ENCODE measurements around the gene ADRA1B.

ADRA1B gene

GRCh38 chr5:159915904-159916840 is at the start of gene ADRA1B:
TSS of gene ADRA1B (plus strand) at chr5:159916482. CDS start at chr5:159916906, 424 bp downstream.
- Histone ChIP-seq H3K4me3 (ENCODE audit: low read length) (no peak within 1 kb of the TSS), H3K36me3 (ENCODE audit: control insufficient read depth, insufficient read depth, low read length) (no peaks in the 10 kb centered on the region), H3K27me3 (ENCODE audit: control insufficient read depth, insufficient read depth, low read length) (peaks cover 35% of the 10 kb centered on the region), H3K9ac (ENCODE audit: low read length) (no peak within 1 kb of the TSS), H3K9me3 (ENCODE audit: control insufficient read depth, low read length) (no peaks in the 10 kb centered on the region), H3K4me1 (ENCODE audit: control insufficient read depth, insufficient read depth, low read length) (no peaks in the 10 kb centered on the region)

- H3K9me3 ChIP-seq (ENCODE audit: control insufficient read depth, low read length), result no peaks in the 10 kb centered on the region
- H3K27me3 ChIP-seq (ENCODE audit: control insufficient read depth, insufficient read depth, low read length), result no peaks in the 10 kb centered on the region
Observed at GRCh38 chr5:159873680-159874079, 42.6 kb upstream of the ADRA1B start.

DNA sequence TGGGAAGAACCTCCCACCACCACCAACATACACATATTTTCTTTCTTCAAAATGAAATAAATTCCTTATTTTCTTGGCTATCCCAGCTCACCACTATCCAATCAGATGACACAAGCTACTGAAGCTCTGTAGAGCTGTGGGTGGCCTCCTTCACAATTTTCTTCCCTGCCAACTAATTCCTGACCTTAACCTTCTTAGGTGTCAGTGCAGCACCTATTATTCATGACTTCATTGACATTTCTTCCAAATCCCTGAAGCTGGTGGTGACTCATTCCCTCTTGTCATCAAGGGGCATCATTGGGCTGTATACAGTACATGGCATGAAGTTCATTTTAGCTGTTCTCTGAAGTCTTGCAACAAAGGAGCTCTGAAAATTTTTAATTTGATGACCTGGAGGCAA is 42.0 kb upstream of the ADRA1B start:
- Histone ChIP-seq H3K9me3 (ENCODE audit: control insufficient read depth, low read length) (no peaks in the 10 kb centered on the region), H3K4me3 (ENCODE audit: low read length) (no peak overlapping the region), H3K9ac (ENCODE audit: low read length) (no peak overlapping the region), H3K27me3 (ENCODE audit: control insufficient read depth, insufficient read depth, low read length) (no peaks in the 10 kb centered on the region), H3K36me3 (ENCODE audit: control insufficient read depth, insufficient read depth, low read length) (no peaks in the 10 kb centered on the region), H3K4me1 (ENCODE audit: control insufficient read depth, insufficient read depth, low read length) (no peaks in the 10 kb centered on the region)

More at GRCh38 chr5:159873680-159874079, 42.6 kb upstream of the ADRA1B start:
- Histone ChIP-seq H3K9ac (ENCODE audit: low read length) (no peak overlapping the region), H3K4me3 (ENCODE audit: low read length) (no peak overlapping the region), H3K4me1 (ENCODE audit: control insufficient read depth, insufficient read depth, low read length) (no peaks in the 10 kb centered on the region), H3K36me3 (ENCODE audit: control insufficient read depth, insufficient read depth, low read length) (no peaks in the 10 kb centered on the region)

GRCh38 chr5:159877016-159877415 is 39.3 kb upstream of the ADRA1B start:
- H3K4me1 ChIP-seq (ENCODE audit: control insufficient read depth, insufficient read depth, low read length), result no peaks in the 10 kb centered on the region
- no peaks in the 10 kb centered on the region for H3K36me3 ChIP-seq (ENCODE audit: control insufficient read depth, insufficient read depth, low read length)
- no peaks in the 10 kb centered on the region for H3K27me3 ChIP-seq (ENCODE audit: control insufficient read depth, insufficient read depth, low read length)
- H3K9me3 ChIP-seq (ENCODE audit: control insufficient read depth, low read length), result no peaks in the 10 kb centered on the region
- no peak overlapping the region for H3K4me3 ChIP-seq (ENCODE audit: low read length)
- no peak overlapping the region for H3K9ac ChIP-seq (ENCODE audit: low read length)

- H3K27me3 ChIP-seq (ENCODE audit: control insufficient read depth, insufficient read depth, low read length), result no peaks in the 10 kb centered on the region
- H3K4me3 ChIP-seq (ENCODE audit: low read length), result no peak overlapping the region
- no peaks in the 10 kb centered on the region for H3K4me1 ChIP-seq (ENCODE audit: control insufficient read depth, insufficient read depth, low read length)
- no peaks in the 10 kb centered on the region for H3K9me3 ChIP-seq (ENCODE audit: control insufficient read depth, low read length)
- no peaks in the 10 kb centered on the region for H3K36me3 ChIP-seq (ENCODE audit: control insufficient read depth, insufficient read depth, low read length)
- H3K9ac ChIP-seq (ENCODE audit: low read length), result no peak overlapping the region
Observed at GRCh38 chr5:159877894-159878448, 38.3 kb upstream of the ADRA1B start.

- Histone ChIP-seq H3K4me1 (ENCODE audit: control insufficient read depth, insufficient read depth, low read length) (no peaks in the 10 kb centered on the region), H3K9ac (ENCODE audit: low read length) (no peak overlapping the region), H3K36me3 (ENCODE audit: control insufficient read depth, insufficient read depth, low read length) (no peaks in the 10 kb centered on the region), H3K9me3 (ENCODE audit: control insufficient read depth, low read length) (no peaks in the 10 kb centered on the region), H3K4me3 (ENCODE audit: low read length) (no peak overlapping the region), H3K27me3 (ENCODE audit: control insufficient read depth, insufficient read depth, low read length) (no peaks in the 10 kb centered on the region)
Observed at GRCh38 chr5:159878988-159879471, 37.3 kb upstream of the ADRA1B start.

- no peak overlapping the region for H3K9ac ChIP-seq (ENCODE audit: low read length)
- H3K36me3 ChIP-seq (ENCODE audit: control insufficient read depth, insufficient read depth, low read length), result no peaks in the 10 kb centered on the region
- H3K27me3 ChIP-seq (ENCODE audit: control insufficient read depth, insufficient read depth, low read length), result no peaks in the 10 kb centered on the region
- H3K9me3 ChIP-seq (ENCODE audit: control insufficient read depth, low read length), result no peaks in the 10 kb centered on the region
- H3K4me1 ChIP-seq (ENCODE audit: control insufficient read depth, insufficient read depth, low read length), result no peaks in the 10 kb centered on the region
- H3K4me3 ChIP-seq (ENCODE audit: low read length), result no peak overlapping the region
Observed at GRCh38 chr5:159880676-159881075, 35.6 kb upstream of the ADRA1B start.

DNA sequence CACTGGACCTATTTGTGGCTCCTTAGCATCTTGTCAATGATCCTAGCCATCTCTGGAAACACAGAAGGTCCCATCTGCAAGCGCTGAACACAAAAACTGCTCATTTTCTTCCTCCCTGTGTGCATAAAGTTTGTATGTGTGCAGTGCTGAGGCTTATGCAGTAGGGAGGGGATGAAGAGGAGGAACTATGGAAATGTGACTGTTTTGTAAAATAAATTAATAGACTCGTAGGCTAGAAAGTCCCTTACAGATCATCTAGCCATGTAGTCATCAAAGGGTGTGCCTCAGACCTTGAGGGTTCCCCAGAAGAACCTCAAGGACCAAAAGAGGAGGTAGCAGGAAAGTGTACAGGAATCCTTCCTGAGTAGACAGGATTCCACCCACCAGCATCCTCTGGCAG is 34.3 kb upstream of the ADRA1B start:
- Histone ChIP-seq H3K27me3 (ENCODE audit: control insufficient read depth, insufficient read depth, low read length) (no peaks in the 10 kb centered on the region), H3K36me3 (ENCODE audit: control insufficient read depth, insufficient read depth, low read length) (no peaks in the 10 kb centered on the region), H3K9ac (ENCODE audit: low read length) (no peak overlapping the region), H3K9me3 (ENCODE audit: control insufficient read depth, low read length) (no peaks in the 10 kb centered on the region), H3K4me1 (ENCODE audit: control insufficient read depth, insufficient read depth, low read length) (no peaks in the 10 kb centered on the region), H3K4me3 (ENCODE audit: low read length) (no peak overlapping the region)

DNA sequence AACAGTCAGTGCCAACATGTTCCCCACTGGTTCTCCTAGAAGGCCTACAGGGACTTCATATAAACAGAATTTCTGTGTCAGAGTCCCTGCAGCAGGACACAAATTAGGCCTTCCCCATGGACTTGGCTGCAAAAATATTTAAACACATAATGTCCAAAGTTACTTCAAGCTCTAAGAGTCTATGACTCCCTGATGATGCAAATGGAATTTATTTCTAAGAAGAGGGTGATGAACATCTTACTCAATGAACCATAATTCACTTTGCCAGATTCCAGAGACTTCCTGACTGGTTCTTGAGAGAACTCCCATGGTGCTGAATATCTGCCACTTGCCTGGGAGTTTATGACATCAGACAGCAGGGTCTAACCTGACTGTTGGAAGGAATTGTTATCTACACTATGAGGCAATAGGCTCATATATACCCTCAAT is 32.7 kb upstream of the ADRA1B start:
- no peaks in the 10 kb centered on the region for H3K9me3 ChIP-seq (ENCODE audit: control insufficient read depth, low read length)
- no peaks in the 10 kb centered on the region for H3K36me3 ChIP-seq (ENCODE audit: control insufficient read depth, insufficient read depth, low read length)
- no peaks in the 10 kb centered on the region for H3K4me1 ChIP-seq (ENCODE audit: control insufficient read depth, insufficient read depth, low read length)
- no peak overlapping the region for H3K9ac ChIP-seq (ENCODE audit: low read length)
- H3K4me3 ChIP-seq (ENCODE audit: low read length), result no peak overlapping the region
- H3K27me3 ChIP-seq (ENCODE audit: control insufficient read depth, insufficient read depth, low read length), result no peaks in the 10 kb centered on the region

GRCh38 chr5:159884917-159885620 is 31.2 kb upstream of the ADRA1B start:
- H3K4me3 ChIP-seq (ENCODE audit: low read length), result no peak overlapping the region
- no peaks in the 10 kb centered on the region for H3K4me1 ChIP-seq (ENCODE audit: control insufficient read depth, insufficient read depth, low read length)
- H3K36me3 ChIP-seq (ENCODE audit: control insufficient read depth, insufficient read depth, low read length), result no peaks in the 10 kb centered on the region
- H3K27me3 ChIP-seq (ENCODE audit: control insufficient read depth, insufficient read depth, low read length), result no peaks in the 10 kb centered on the region
- no peak overlapping the region for H3K9ac ChIP-seq (ENCODE audit: low read length)
- H3K9me3 ChIP-seq (ENCODE audit: control insufficient read depth, low read length), result no peaks in the 10 kb centered on the region

GRCh38 chr5:159886296-159886695 is 30.0 kb upstream of the ADRA1B start:
- no peaks in the 10 kb centered on the region for H3K9me3 ChIP-seq (ENCODE audit: control insufficient read depth, low read length)
- no peak overlapping the region for H3K4me3 ChIP-seq (ENCODE audit: low read length)
- H3K9ac ChIP-seq (ENCODE audit: low read length), result no peak overlapping the region
- H3K27me3 ChIP-seq (ENCODE audit: control insufficient read depth, insufficient read depth, low read length), result no peaks in the 10 kb centered on the region
- H3K4me1 ChIP-seq (ENCODE audit: control insufficient read depth, insufficient read depth, low read length), result no peaks in the 10 kb centered on the region
- no peaks in the 10 kb centered on the region for H3K36me3 ChIP-seq (ENCODE audit: control insufficient read depth, insufficient read depth, low read length)

GRCh38 chr5:159887050-159887449 is 29.2 kb upstream of the ADRA1B start:
- H3K4me1 ChIP-seq (ENCODE audit: control insufficient read depth, insufficient read depth, low read length), result no peaks in the 10 kb centered on the region
- H3K36me3 ChIP-seq (ENCODE audit: control insufficient read depth, insufficient read depth, low read length), result no peaks in the 10 kb centered on the region
- H3K9ac ChIP-seq (ENCODE audit: low read length), result no peak overlapping the region
- H3K27me3 ChIP-seq (ENCODE audit: control insufficient read depth, insufficient read depth, low read length), result no peaks in the 10 kb centered on the region
- H3K9me3 ChIP-seq (ENCODE audit: control insufficient read depth, low read length), result no peaks in the 10 kb centered on the region
- H3K4me3 ChIP-seq (ENCODE audit: low read length), result no peak overlapping the region

Measured in mucosa of stomach (tissue), 1 donor.